Calu3 (cell line): ENCODE results near the gene ALG9. TPM values are rescaled to one million over a fixed set of nuclear protein-coding genes. Genes with fewer than 3 reads are reported as not detected.
A peak's percentile ranks its signal among the peaks of the same experiment; 100 is the strongest.

ENCODE experiments used
- BruUV-seq: library from RNA; stranded (reverse); fragments of 400-500 nt; replicated peaks from 2 replicates; lab custom pipeline; 2021; lab: Mats Ljungman, UMichigan
- CTCF ChIA-PET: fragments of 300-600 bp; sonication (Branson Sonifier 250); formaldehyde crosslinking; loops from one replicate; lab custom pipeline; 2022; ENCODE audit warnings: antibody characterized with exemption; lab: Charles Lee
- DNase-seq: peaks from one replicate; pipeline ENCODE4 v3.0.0; 2022
- H3K27ac Mint-ChIP-seq: one replicate; pipeline ENCODE4 v1.8.0; 2022; ENCODE audit warnings: mixed read lengths; ENCODE audit not compliant: unreplicated experiment
- H3K27me3 Mint-ChIP-seq: one replicate; pipeline ENCODE4 v1.8.0; 2022; ENCODE audit warnings: mixed read lengths; ENCODE audit not compliant: unreplicated experiment
- H3K36me3 Mint-ChIP-seq: one replicate; pipeline ENCODE4 v1.8.0; 2022; ENCODE audit warnings: mild to moderate bottlenecking, moderate library complexity, mixed read lengths; ENCODE audit not compliant: insufficient read depth, unreplicated experiment
- H3K4me1 Mint-ChIP-seq: one replicate; pipeline ENCODE4 v1.8.0; 2022; ENCODE audit warnings: mild to moderate bottlenecking, low read depth, mixed read lengths; ENCODE audit not compliant: unreplicated experiment
- H3K4me3 Mint-ChIP-seq: one replicate; pipeline ENCODE4 v1.8.0; 2022; ENCODE audit warnings: mild to moderate bottlenecking, low read depth, moderate library complexity, mixed read lengths; ENCODE audit not compliant: unreplicated experiment
- H3K9me3 Mint-ChIP-seq: one replicate; pipeline ENCODE4 v1.8.0; 2022; ENCODE audit warnings: low read depth, mixed read lengths; ENCODE audit not compliant: unreplicated experiment
- CTCF ChIP-seq: fragments of 200-600 bp; IDR thresholded peaks from one replicate; pipeline ENCODE4 v1.8.0; 2022; ENCODE audit warnings: antibody characterized with exemption; ENCODE audit not compliant: unreplicated experiment
- intact Hi-C: fragments of 100-400 bp; cut with micrococcal nuclease; formaldehyde crosslinking; loops from one replicate; pipeline ENCODE4 v1.10.0; 2022; ENCODE audit not compliant: unreplicated experiment
- total RNA-seq: library from RNA; stranded (reverse); gene quantifications from 2 replicates; pipeline ENCODE4 v1.2.3, GENCODE V29; 2022

Gene ALG9
- total RNA-seq, 1 experiment from 2014 or later = 12.6 TPM

- H3K4me1 Mint-ChIP-seq = peaks cover 15% of the 10 kb centered on the region
- intact Hi-C loops = loop anchor here (5.0 to 10.0 kb wide), 2 partner anchors 191 to 323 kb away; no protein-coding TSS in a partner anchor
These were observed 93.3 kb downstream of the ALG9 start for GRCh38 chr11:111778047-111778558.

GRCh38 chr11:111777094-111778046 lies 94.0 kb downstream of the ALG9 start:
- H3K27me3 Mint-ChIP-seq = no peaks in the 10 kb centered on the region
- H3K4me3 Mint-ChIP-seq = no peak overlapping the region
- intact Hi-C loops = loop anchor here (1.0 to 10.0 kb wide), 4 partner anchors 63 to 323 kb away; no protein-coding TSS in a partner anchor
- peak; percentile 23 for DNase-seq
- no TSS peak for BruUV-seq
- no peaks in the 10 kb centered on the region for H3K9me3 Mint-ChIP-seq
- peaks cover 15% of the 10 kb centered on the region for H3K4me1 Mint-ChIP-seq
- peak; percentile 28 for TF ChIP-seq CTCF
- H3K27ac Mint-ChIP-seq = no peak overlapping the region
- CTCF ChIA-PET = interaction anchor here (0.7 to 2.4 kb wide), 9 partner anchors 11 to 211 kb away, joined by 3 to 10 read pairs (median 6); partner anchors contain the start of genes PPP2R1B and SIK2
- H3K36me3 Mint-ChIP-seq = no peaks in the 10 kb centered on the region

More at GRCh38 chr11:111778047-111778558, 93.3 kb downstream of the ALG9 start:
- Mint-ChIP-seq H3K27me3 (no peaks in the 10 kb centered on the region), H3K36me3 (no peaks in the 10 kb centered on the region), H3K27ac (no peak overlapping the region), H3K4me3 (no peak overlapping the region), H3K9me3 (no peaks in the 10 kb centered on the region)
- no peak for TF ChIP-seq CTCF
- no TSS peak for BruUV-seq
- CTCF ChIA-PET = interaction anchor here (0.7 to 2.4 kb wide), 5 partner anchors 56 to 212 kb away, joined by 3 to 6 read pairs (median 4); partner anchors contain the start of gene SIK2
- no peak for DNase-seq

- CTCF ChIA-PET = interaction anchor here (1.2 to 2.4 kb wide), 7 partner anchors 10 to 210 kb away, joined by 3 to 10 read pairs (median 6); partner anchors contain the start of genes PPP2R1B and SIK2
- no peak for DNase-seq
- BruUV-seq = no TSS peak
- H3K27me3 Mint-ChIP-seq = no peaks in the 10 kb centered on the region
- no peaks in the 10 kb centered on the region for H3K36me3 Mint-ChIP-seq
- H3K27ac Mint-ChIP-seq = no peak overlapping the region
- H3K9me3 Mint-ChIP-seq = no peaks in the 10 kb centered on the region
- intact Hi-C loops = loop anchor here (1.0 to 10.0 kb wide), 4 partner anchors 64 to 322 kb away; no protein-coding TSS in a partner anchor
- H3K4me3 Mint-ChIP-seq = no peak overlapping the region
- no peak for TF ChIP-seq CTCF
- H3K4me1 Mint-ChIP-seq = peaks cover 15% of the 10 kb centered on the region
These were observed 94.8 kb downstream of the ALG9 start for GRCh38 chr11:111776398-111777093.
